Stimulated activated memory B cell treated with anti-CD40 and anti-IgM and Interleukin-4, amounts not matched to agents 10 μg/mL and 1 μg/mL and 100 μg/mL, for 72 hours (primary cell): Measurements from ENCODE around the gene RBM47.

ENCODE experiments used
- ATAC-seq: fragments of 150-1000 bp; cut with Tn5 transposase; 2 replicates; pipeline ENCODE4 v1.10.0; 2021
- H3K27ac Mint-ChIP-seq: one replicate; pipeline ENCODE4 v1.8.0; 2022; ENCODE audit warnings: mild to moderate bottlenecking, mixed read lengths
- H3K27me3 Mint-ChIP-seq: one replicate; pipeline ENCODE4 v1.8.0; 2022; ENCODE audit warnings: mixed read lengths
- H3K36me3 Mint-ChIP-seq: one replicate; pipeline ENCODE4 v1.8.0; 2022; ENCODE audit warnings: mixed read lengths
- H3K4me1 Mint-ChIP-seq: one replicate; pipeline ENCODE4 v1.8.0; 2022; ENCODE audit warnings: mixed read lengths
- H3K4me3 Mint-ChIP-seq: one replicate; pipeline ENCODE4 v1.8.0; 2022; ENCODE audit warnings: mild to moderate bottlenecking, moderate library complexity, mixed read lengths
- H3K9me3 Mint-ChIP-seq: one replicate; pipeline ENCODE4 v1.8.0; 2022; ENCODE audit warnings: mixed read lengths

The RBM47 gene

DNA sequence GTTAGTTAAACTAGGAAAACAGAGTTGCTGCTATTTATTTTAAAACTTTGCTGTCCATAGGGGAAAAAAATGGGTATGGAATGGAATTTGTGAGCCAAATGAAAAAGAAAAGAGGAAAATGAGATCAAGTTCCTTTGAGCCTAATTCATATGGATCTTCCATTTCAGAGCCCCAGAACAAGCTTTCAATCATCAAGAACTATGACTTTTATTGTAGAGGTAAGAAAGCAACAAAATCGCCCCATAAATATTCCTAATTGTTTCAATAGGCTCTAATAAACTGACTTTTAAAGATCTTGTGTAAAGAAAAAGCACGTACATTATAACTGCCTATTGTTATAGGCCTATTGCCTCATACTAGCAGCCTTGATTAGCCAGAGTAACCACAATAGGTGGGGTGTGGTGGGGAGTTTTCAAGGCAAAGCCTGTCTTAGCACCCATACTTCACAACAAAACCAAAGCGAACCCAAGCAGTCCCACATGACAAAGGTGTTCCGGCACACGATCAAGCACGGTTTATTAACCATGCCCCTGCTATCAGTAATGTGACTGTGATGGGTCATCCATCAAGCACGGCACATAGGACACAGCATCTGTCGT, 44.4 kb downstream of the RBM47 start:
- Mint-ChIP-seq H3K4me3 (no peak overlapping the region), H3K27me3 (no peaks in the 10 kb centered on the region), H3K27ac (no peak overlapping the region), H3K9me3 (peaks cover 5% of the 10 kb centered on the region), H3K36me3 (peaks cover 20% of the 10 kb centered on the region), H3K4me1 (peaks cover 48% of the 10 kb centered on the region)
- ATAC-seq = no peak

DNA sequence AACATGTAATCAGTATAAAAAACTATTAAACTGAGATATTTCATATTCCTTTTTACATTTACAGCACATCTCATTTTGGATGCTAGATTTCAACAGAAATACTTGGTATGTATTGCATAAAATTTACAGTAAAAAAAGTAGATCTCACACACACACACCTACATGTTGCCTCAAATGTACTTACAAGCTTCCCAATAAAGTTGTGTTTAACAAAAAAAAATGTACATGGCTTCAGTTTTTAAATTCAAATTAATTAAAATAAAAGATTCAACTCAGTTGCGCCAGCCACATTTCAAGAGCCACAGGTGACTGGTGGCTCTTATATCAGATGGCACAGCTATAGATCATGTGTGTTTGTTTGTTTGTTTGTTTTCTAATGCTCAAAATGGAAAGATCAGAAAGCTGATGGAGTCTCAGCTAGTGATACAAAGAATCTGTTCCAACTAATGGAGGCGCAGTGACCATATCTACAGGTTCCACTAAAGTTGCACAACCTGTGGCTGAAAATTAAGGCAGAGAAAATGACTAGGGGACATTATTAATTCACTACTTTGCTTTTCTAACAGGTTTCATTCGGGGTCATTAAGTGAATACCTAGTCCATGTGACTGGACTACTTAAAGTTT, 45.0 kb downstream of the RBM47 start:
- H3K27ac Mint-ChIP-seq = no peak overlapping the region
- ATAC-seq = no peak
- no peaks in the 10 kb centered on the region for H3K27me3 Mint-ChIP-seq
- peaks cover 5% of the 10 kb centered on the region for H3K9me3 Mint-ChIP-seq
- H3K4me1 Mint-ChIP-seq = peaks cover 46% of the 10 kb centered on the region
- H3K36me3 Mint-ChIP-seq = peaks cover 20% of the 10 kb centered on the region
- H3K4me3 Mint-ChIP-seq = no peak overlapping the region

DNA sequence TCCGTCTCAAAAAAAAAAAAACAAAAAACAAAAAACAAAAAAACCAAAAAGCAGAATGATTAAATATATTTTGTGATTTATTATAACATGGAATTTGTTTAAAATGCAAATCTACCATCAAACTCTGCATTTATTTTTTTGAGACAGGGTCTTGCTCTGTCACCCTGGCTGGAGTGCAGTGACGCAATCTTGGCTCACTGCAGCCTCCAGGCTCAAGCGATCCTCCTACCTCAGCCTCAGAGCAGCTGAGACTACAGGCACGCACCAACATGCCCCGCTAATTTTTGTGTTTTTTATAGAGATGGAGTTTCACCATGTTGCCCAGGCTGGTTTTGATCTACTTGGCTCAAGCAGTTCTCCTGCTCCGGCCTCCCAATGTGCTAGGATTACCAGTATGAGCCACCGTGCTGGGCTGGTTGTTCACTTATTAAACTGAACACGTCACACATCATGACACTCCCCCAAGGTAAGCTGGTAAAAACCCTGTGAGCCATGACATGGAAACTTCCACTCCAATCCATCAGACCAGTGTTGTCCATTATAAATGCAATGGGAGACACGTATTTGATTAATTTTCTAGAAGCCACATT, 45.7 kb downstream of the RBM47 start:
- peaks cover 20% of the 10 kb centered on the region for H3K36me3 Mint-ChIP-seq
- H3K9me3 Mint-ChIP-seq = peaks cover 5% of the 10 kb centered on the region
- H3K4me1 Mint-ChIP-seq = peaks cover 45% of the 10 kb centered on the region
- H3K27ac Mint-ChIP-seq = no peak overlapping the region
- H3K27me3 Mint-ChIP-seq = no peaks in the 10 kb centered on the region
- H3K4me3 Mint-ChIP-seq = no peak overlapping the region
- no peak for ATAC-seq

DNA sequence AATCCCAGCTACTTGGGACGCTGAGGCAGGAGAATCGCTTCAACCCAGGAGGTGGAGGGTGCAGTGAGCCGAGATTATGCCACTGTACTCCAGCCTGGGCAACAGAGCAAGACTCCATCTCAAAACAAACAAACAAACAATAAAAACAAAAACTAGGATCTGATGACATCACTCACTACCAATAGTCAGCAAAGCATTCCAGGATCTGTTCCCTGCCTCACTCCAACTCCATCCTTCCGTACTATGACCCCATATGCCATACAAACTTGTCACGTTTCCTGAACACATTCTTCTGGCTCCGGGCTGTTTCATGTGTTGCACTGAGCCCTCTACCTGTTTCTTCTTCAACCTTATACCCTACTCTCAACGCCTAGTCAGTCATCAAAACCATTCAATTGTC, 47.3 kb downstream of the RBM47 start:
- no peak overlapping the region for H3K4me3 Mint-ChIP-seq
- no peaks in the 10 kb centered on the region for H3K27me3 Mint-ChIP-seq
- H3K27ac Mint-ChIP-seq = no peak overlapping the region
- H3K4me1 Mint-ChIP-seq = peaks cover 46% of the 10 kb centered on the region
- ATAC-seq = no peak
- peaks cover 5% of the 10 kb centered on the region for H3K9me3 Mint-ChIP-seq
- H3K36me3 Mint-ChIP-seq = peaks cover 11% of the 10 kb centered on the region

DNA sequence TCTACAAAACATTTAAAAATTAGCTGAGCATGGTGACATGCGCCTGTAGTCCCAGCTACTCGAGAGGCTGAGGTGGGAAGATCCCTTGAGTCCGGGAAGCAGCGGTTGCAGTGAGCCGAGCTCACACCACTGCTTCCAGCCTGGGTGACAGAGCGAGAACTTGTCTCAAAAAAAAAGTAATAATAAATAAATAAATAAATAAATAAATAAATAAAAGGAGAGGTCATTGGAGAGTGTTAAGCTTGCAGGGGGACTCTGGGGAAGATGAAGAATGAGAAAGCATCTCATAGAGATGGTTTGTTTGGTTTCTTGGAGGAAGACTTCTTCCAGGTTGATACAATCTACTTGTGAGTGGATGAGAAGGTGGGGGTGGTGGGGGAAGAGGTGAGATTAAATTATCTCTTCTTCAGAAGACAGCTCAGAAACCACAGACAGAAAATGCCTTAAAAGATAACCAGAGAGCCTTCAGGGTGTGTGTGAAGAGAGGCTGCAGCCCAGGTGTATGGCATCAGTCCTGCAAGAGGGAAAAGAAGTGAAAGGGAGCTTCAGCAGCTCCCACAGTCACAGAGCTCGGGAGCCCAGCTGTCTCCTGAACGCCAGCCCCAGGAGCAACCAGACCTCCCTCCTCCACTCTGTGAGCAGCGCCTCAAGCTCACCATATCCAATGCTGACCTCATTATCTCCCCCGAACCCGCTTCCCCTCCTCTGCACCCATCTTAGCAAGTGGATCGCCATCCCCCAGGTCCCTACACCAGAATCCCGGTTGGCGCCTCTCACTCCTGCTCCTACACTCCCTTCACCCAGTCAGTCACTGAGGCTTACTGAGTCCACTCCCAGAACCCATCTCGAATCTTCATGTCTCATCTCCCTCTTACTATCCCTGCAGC, 48.2 kb downstream of the RBM47 start:
- Mint-ChIP-seq H3K27me3 (no peaks in the 10 kb centered on the region), H3K9me3 (peaks cover 5% of the 10 kb centered on the region), H3K4me3 (no peak overlapping the region), H3K36me3 (peaks cover 11% of the 10 kb centered on the region), H3K27ac (peak overlapping the region; percentile 47), H3K4me1 (peaks cover 47% of the 10 kb centered on the region)
- ATAC-seq = no peak

DNA sequence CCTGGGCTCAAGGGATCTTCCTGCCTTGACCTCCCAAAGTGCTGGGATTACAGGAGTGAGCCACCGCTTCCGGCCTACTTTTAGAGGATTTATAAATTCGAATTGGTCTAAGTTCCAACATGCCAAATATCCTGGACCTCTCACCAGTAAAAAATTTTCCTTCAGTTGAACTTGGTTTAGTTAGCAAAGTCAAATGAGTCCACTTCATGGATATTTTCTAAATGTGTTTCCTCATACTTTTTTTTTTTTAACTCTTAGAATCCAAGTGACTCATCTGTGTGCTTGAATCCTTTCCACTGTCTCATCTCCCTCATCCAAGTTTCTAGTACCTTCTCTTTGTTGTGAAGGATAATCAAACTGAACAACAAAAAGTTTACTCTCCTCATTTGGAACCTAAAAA, 49.7 kb downstream of the RBM47 start:
- Mint-ChIP-seq H3K4me1 (peaks cover 53% of the 10 kb centered on the region), H3K9me3 (peaks cover 5% of the 10 kb centered on the region), H3K27me3 (no peaks in the 10 kb centered on the region), H3K4me3 (no peak overlapping the region), H3K27ac (peak overlapping the region; percentile 47), H3K36me3 (peaks cover 6% of the 10 kb centered on the region)
- ATAC-seq = no peak

DNA sequence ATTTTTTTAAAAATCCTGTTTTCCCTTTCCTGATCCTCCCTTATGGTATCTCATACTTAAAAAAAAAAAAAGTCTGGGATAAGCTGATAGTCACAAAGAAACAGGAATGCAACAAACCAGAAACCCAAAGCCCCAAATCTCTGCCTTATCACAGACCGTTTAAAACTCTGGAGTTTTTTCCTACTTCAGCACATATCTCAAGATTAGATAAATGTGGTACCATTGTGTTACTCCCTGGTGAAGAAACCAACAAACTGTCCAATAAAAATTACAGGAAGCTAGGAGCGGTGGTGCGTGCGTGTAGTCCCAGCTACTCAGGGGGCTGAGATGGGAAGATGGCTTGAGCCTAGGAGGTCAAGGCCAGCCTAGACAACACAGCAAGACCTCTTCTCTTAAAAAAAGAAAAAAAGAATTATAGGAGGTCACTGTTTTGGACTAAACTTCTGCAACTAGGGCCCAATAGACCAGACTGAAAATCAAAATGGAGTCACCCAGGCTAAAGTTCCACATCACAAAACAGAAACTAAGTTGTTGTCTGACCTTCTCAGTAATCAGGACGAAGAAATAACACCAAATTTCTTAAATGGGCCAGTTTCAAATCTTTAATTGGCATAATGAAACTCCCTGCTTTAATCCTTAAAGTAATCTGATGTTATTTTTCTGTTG, 51.9 kb downstream of the RBM47 start:
- Mint-ChIP-seq H3K4me1 (peaks cover 73% of the 10 kb centered on the region), H3K27ac (peak overlapping the region; percentile 86), H3K36me3 (peaks cover 3% of the 10 kb centered on the region), H3K9me3 (peaks cover 3% of the 10 kb centered on the region), H3K4me3 (peak overlapping the region; percentile 48), H3K27me3 (no peaks in the 10 kb centered on the region)
- no peak for ATAC-seq

DNA sequence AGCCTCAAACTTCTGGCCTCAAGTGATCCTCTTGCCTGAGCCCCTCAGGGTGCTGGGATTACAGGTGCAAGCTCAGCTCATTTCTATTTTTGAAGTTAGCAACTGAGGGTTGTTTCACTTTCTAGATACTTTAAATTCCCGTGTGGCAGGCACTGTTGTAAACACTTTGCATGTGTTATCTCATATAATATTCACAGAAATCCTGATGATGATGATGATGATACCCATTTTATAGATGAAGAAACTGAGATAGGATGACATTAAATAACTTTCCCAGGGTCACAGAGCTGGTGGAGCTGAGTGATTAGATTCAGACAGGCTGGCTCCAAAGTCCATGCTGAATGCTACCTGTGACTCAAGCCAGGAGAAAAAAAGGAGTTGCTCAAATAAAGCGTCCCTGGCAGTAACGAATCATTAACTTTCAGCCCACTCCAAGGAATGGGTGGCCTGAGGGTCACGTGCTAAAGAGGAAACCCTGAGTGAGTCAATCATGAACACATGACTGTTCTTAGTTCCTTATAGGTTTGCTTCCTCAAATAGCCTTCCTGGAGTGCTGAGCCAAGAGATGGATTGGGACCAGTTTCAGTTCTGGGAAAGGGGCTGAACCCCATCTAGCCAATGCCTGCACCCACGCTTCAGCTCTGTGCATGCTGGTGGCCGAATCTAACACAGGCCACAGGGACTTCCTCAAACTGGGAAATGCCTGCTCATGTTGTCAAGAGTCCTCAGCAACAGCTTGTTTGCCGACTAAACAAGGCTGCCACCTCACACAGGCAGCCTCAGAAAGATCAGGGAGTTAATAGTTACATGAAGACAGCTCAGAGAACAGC, 52.8 kb downstream of the RBM47 start:
- Mint-ChIP-seq H3K27me3 (no peaks in the 10 kb centered on the region), H3K36me3 (no peaks in the 10 kb centered on the region), H3K9me3 (no peaks in the 10 kb centered on the region), H3K27ac (peak overlapping the region; percentile 86), H3K4me1 (peaks cover 79% of the 10 kb centered on the region), H3K4me3 (peak overlapping the region; percentile 48)
- ATAC-seq = peak; percentile 90

DNA sequence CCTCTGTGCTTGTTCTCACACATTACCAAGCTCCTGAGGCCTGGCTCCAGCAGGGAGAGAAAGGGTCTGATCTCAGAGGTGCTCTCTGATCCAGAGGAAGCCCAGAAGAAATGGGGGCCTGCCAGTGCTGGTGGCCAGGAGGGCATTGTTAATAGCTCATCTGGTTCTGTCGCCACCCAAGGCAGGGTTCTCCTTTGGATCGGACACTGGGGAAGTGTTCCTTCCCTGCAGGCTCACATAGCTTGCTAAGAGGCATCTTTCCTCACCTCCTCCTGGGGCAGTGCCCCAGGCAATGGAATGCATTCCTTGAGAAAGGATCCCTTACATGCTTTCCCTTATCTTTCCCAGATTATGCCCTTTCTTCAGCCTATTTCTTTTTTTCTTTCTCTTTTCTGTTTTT, 53.8 kb downstream of the RBM47 start:
- no peaks in the 10 kb centered on the region for H3K9me3 Mint-ChIP-seq
- H3K27ac Mint-ChIP-seq = peak overlapping the region; percentile 86
- ATAC-seq = no peak
- H3K4me3 Mint-ChIP-seq = peak overlapping the region; percentile 31
- H3K27me3 Mint-ChIP-seq = no peaks in the 10 kb centered on the region
- H3K36me3 Mint-ChIP-seq = no peaks in the 10 kb centered on the region
- H3K4me1 Mint-ChIP-seq = peaks cover 70% of the 10 kb centered on the region

DNA sequence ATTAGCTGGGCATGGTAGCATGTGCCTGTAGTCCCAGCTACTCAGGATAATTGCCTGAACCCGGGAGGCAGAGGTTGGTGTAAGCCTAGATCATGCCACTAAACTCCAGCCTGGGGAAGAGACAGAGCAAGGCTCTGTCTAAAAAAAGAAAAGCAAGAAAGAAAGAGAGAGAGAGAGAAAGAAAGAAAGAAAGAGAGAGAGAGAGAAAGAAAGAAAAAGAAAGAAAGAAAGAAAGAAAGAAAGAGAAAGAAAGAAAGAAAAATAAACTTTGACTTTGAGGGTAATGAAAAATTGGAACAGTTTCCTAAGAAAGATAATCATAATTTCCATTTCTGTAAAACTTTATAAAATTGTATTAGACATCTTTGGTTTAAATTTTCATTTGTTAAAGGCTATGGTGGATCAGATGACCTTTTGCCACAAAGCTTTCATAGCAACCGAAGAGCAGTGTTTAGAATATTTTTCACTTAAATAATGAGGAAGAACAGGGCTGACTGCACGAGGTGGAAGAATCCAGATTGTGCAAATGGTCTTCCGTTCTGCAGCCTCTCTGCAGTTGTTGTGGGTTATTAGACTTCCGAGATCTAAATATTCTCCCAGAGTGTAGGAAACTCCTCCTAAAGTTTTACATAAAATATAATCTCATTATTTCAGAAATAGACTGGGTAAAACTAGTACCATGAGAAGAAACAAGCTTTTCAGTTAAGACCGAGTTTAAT, 55.9 kb downstream of the RBM47 start:
- Mint-ChIP-seq H3K27ac (peak overlapping the region; percentile 89), H3K4me3 (peak overlapping the region; percentile 56)

DNA sequence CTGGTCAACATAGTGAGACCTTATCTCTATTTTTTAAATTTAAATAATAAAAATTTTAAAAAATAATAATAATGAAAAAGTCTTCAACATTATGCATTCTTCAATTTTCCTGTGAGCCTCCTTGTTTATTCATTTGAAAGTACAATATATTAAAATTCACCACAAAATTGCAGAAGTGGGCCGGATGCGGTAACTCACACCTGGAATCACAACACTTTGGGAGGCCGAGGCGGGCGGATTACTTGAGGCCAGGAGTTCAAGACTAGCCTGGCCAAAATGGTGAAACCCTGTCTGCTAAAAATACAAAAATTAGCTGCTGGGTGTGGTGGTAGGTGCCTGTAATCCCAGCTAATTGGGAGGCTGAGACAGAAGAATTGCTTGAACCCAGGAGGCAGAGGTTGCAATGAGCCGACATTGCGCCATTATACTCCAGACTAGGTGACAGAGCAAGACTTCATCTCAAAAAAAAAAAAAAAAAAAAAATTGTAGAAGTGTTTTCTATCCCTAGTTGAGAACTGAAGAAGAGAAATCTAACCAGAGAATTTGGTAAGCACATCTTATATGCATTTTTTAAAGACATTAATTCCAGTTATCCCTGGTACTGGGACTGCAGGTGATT, 56.9 kb downstream of the RBM47 start:
- H3K9me3 Mint-ChIP-seq = no peaks in the 10 kb centered on the region
- H3K4me3 Mint-ChIP-seq = no peak overlapping the region
- no peak overlapping the region for H3K27ac Mint-ChIP-seq
- H3K27me3 Mint-ChIP-seq = no peaks in the 10 kb centered on the region
- H3K36me3 Mint-ChIP-seq = peaks cover 5% of the 10 kb centered on the region
- ATAC-seq = no peak
- peaks cover 55% of the 10 kb centered on the region for H3K4me1 Mint-ChIP-seq

More for the DNA sequence above, 55.9 kb downstream of the RBM47 start:
- H3K4me1 Mint-ChIP-seq = peaks cover 62% of the 10 kb centered on the region
- H3K9me3 Mint-ChIP-seq = no peaks in the 10 kb centered on the region
- ATAC-seq = no peak
- peaks cover 5% of the 10 kb centered on the region for H3K36me3 Mint-ChIP-seq
- no peaks in the 10 kb centered on the region for H3K27me3 Mint-ChIP-seq

DNA sequence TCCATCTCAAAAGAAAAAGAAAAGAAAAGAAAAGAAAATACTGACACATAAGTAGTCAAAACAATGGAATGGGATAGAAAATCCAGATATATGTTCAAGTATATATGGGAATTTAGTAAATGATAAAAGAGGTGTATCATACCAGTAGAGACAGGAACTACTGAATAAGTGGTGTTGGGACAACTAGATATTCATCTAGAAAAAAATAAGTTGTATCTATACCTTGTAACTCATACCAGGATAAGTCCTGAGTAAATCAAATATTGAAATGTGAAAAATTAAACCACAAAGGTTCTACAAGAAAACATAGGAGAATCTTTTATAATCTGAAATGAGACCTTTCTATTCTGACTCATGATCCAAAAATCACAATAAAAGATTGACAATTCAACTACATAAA, 58.5 kb downstream of the RBM47 start:
- Mint-ChIP-seq H3K4me3 (no peak overlapping the region), H3K27ac (peak overlapping the region; percentile 69), H3K36me3 (peaks cover 5% of the 10 kb centered on the region), H3K9me3 (no peaks in the 10 kb centered on the region), H3K4me1 (peaks cover 45% of the 10 kb centered on the region), H3K27me3 (no peaks in the 10 kb centered on the region)
- no peak for ATAC-seq

DNA sequence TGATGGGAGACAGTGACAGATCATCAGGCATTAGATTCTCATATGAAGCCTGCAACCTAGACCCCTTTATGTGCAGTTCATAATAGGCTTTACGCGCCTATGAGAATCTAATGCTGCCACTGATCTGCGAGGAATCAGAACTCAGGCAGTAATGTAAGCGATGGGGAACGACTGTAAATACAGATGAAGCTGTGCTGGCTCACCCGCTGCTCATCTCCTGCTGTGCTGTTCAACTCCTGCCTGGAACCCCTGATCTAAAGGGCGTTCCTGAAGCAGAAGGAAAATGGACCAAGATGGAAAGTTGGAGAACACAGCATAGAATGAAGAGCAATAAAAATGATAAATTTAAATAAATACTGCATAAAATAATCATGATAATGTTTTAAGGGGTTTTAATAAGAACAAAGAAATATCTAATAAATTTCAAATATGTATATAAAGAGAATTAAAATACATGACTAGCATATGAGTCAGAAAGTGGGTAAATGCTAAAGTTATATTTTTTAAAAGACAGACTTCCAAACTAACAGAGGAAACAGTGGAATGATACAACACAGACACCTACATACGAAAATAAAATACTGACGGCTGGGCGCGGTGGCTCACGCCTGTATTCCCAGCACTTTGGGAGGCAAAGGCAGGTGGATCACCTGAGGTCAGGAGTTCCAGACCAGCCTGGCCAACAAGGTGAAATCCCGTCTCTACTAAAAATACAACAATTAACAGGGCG, 59.2 kb downstream of the RBM47 start:
- H3K36me3 Mint-ChIP-seq = peaks cover 11% of the 10 kb centered on the region
- no peaks in the 10 kb centered on the region for H3K9me3 Mint-ChIP-seq
- H3K4me3 Mint-ChIP-seq = no peak overlapping the region
- no peaks in the 10 kb centered on the region for H3K27me3 Mint-ChIP-seq
- H3K4me1 Mint-ChIP-seq = peaks cover 45% of the 10 kb centered on the region
- H3K27ac Mint-ChIP-seq = peak overlapping the region; percentile 69
- ATAC-seq = no peak
